OCI-LY3 (cell line): ENCODE measurements around the gene WDR90.

Source experiments
- EZH2phosphoT487 ChIP-seq: fragments of 200-600 bp; shearing (Covaris generic); IDR thresholded peaks from 2 replicates; pipeline ENCODE4 v1.6.1; 2018; ENCODE audit warnings: antibody characterized with exemption, mixed run types, low read depth
- TF ChIP-seq, protein P1 (sequence below): fragments of 200-600, 300-600 bp; sonication (generic); IDR thresholded peaks from 2 replicates; pipeline ENCODE4 v1.5.1; 2014; ENCODE audit warnings: antibody characterized with exemption, low read length, low read depth

DNA sequence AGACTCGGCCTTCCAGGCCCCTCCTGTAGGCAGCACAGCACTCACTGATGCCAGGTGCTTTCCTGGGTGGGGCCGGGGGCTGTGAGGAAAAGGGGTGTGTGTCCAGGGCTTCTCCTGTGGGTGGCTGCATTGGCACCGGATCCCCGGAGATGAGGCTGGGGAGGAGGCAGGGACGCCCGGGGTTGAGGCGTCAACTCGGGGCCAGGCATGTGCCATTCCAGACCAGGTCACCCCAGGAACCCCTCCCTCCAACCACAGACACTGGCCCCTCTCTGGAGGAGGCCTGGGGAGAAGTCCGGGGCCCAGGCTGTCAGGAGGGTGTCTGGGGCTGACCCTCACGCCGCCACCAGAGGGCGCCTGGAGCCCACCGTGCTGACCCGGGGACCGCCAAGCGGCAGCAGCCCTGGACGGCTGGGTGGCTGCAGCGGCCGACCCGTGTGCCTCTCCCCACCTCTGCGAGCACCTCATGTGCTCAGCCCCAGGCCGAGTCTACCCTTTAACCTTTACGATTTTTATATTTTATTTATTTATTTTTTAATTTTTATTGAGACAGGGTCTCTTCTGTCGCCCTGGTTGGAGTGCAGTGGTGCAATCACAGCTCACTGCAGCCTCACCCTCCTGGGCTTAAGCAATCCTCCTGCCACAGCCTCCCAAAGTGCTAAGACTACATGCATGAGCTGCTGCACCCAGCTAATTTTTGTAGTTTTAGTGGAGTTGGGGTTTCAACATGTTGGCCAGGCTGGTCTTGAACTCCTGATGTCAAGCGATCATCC, 62.6 kb downstream of the WDR90 start:
- no peak for TF ChIP-seq EZH2phosphoT487
- TF ChIP-seq, protein P1, sequence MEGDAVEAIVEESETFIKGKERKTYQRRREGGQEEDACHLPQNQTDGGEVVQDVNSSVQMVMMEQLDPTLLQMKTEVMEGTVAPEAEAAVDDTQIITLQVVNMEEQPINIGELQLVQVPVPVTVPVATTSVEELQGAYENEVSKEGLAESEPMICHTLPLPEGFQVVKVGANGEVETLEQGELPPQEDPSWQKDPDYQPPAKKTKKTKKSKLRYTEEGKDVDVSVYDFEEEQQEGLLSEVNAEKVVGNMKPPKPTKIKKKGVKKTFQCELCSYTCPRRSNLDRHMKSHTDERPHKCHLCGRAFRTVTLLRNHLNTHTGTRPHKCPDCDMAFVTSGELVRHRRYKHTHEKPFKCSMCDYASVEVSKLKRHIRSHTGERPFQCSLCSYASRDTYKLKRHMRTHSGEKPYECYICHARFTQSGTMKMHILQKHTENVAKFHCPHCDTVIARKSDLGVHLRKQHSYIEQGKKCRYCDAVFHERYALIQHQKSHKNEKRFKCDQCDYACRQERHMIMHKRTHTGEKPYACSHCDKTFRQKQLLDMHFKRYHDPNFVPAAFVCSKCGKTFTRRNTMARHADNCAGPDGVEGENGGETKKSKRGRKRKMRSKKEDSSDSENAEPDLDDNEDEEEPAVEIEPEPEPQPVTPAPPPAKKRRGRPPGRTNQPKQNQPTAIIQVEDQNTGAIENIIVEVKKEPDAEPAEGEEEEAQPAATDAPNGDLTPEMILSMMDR, result peak; percentile 79
